Liver (tissue), 9 donors: ENCODE results near the gene NUP214. TPM values are rescaled to one million over a fixed set of nuclear protein-coding genes. Genes with fewer than 3 reads are reported as not detected.

ENCODE experiments used
- DNase-seq: peaks from one replicate; pipeline ENCODE4 v3.0.0-alpha.2; 2017; ENCODE audit warnings: low spot score
- H3K27ac ChIP-seq, 2 donors: one replicate each; pipeline ENCODE4 v1.7.0; 2013; ENCODE audit warnings: inconsistent platforms in 2 of 2, low read length in 2 of 2, control low read depth in 1 of 2, low read depth in 1 of 2, mild to moderate bottlenecking in 1 of 2
- H3K27me3 ChIP-seq, 4 donors: one replicate each; pipeline versions ENCODE4 v1.6.1 to v1.7.0; 2013; ENCODE audit warnings: low read length in 3 of 4, inconsistent platforms in 1 of 4, mild to moderate bottlenecking in 1 of 4, moderate library complexity in 1 of 4; ENCODE audit not compliant: control insufficient read depth in 4 of 4, insufficient read depth in 4 of 4
- H3K36me3 ChIP-seq, 4 donors: one replicate each; pipeline versions ENCODE4 v1.6.1 to v1.7.0; 2013; ENCODE audit warnings: low read length in 3 of 4, mild to moderate bottlenecking in 3 of 4, low read depth in 1 of 4, moderate library complexity in 1 of 4; ENCODE audit not compliant: control insufficient read depth in 4 of 4, insufficient read depth in 3 of 4
- H3K4me1 ChIP-seq, 4 donors: one replicate each; pipeline versions ENCODE4 v1.6.1 to v1.7.0; 2013; ENCODE audit warnings: low read length in 3 of 4, mild to moderate bottlenecking in 3 of 4, moderate library complexity in 1 of 4; ENCODE audit not compliant: control insufficient read depth in 4 of 4, insufficient read depth in 4 of 4
- H3K4me3 ChIP-seq, 3 donors: one replicate each; pipeline versions ENCODE4 v1.6.1 to v1.7.0; 2013; ENCODE audit warnings: low read length in 3 of 3, control low read depth in 1 of 3, low read depth in 1 of 3, mild to moderate bottlenecking in 1 of 3
- H3K9ac ChIP-seq, 2 donors: one replicate each; pipeline ENCODE4 v1.7.0; 2013; ENCODE audit warnings: low read length in 2 of 2, mild to moderate bottlenecking in 2 of 2, moderate library complexity in 2 of 2, control low read depth in 1 of 2, low read depth in 1 of 2
- H3K9me3 ChIP-seq, 4 donors: one replicate each; pipeline versions ENCODE4 v1.6.1 to v1.7.0; 2013; ENCODE audit warnings: low read length in 3 of 4; ENCODE audit not compliant: control insufficient read depth in 4 of 4
- EGR1 ChIP-seq, 2 donors: IDR thresholded peaks; 2 replicates each; pipeline ENCODE4 v1.6.1; 2016 to 2018; ENCODE audit warnings: antibody characterized with exemption in 2 of 2, low read depth in 2 of 2
- FOXA1 ChIP-seq: IDR thresholded peaks from 2 replicates; pipeline ENCODE4 v1.6.1; 2016; ENCODE audit warnings: antibody characterized with exemption
- FOXA2 ChIP-seq: IDR thresholded peaks from 2 replicates; pipeline ENCODE4 v1.6.1; 2016; ENCODE audit warnings: antibody characterized with exemption
- GABPA ChIP-seq, 2 donors: IDR thresholded peaks in 1 of 2; conservative IDR thresholded peaks in 1 of 2; 2 replicates each; pipeline ENCODE4 v1.6.1; 2016; ENCODE audit warnings: antibody characterized with exemption in 2 of 2, mild to moderate bottlenecking in 1 of 2, moderate library complexity in 1 of 2
- HNF4A ChIP-seq, 2 donors: conservative IDR thresholded peaks; 2 replicates each; pipeline ENCODE4 v1.6.1; 2016; ENCODE audit warnings: antibody characterized with exemption in 2 of 2, mild to moderate bottlenecking in 2 of 2
- HNF4G ChIP-seq: IDR thresholded peaks from 2 replicates; pipeline ENCODE4 v1.6.1; 2016; ENCODE audit warnings: antibody characterized with exemption
- JUND ChIP-seq, 2 donors: IDR thresholded peaks; 2 replicates each; pipeline ENCODE4 v1.6.1; 2016; ENCODE audit warnings: antibody characterized with exemption in 2 of 2
- MAX ChIP-seq: IDR thresholded peaks from 2 replicates; pipeline ENCODE4 v1.6.1; 2016; ENCODE audit warnings: antibody characterized with exemption
- NR2F2 ChIP-seq: IDR thresholded peaks from 2 replicates; pipeline ENCODE4 v1.6.1; 2016; ENCODE audit warnings: antibody characterized with exemption
- RAD21 ChIP-seq, 2 donors: IDR thresholded peaks; 2 replicates each; pipeline ENCODE4 v1.6.1; 2016; ENCODE audit warnings: antibody characterized with exemption in 2 of 2, mild to moderate bottlenecking in 2 of 2
- RXRA ChIP-seq, 2 donors: IDR thresholded peaks; 2 replicates each; pipeline ENCODE4 v1.6.1; 2017 to 2018; ENCODE audit warnings: antibody characterized with exemption in 2 of 2, mild to moderate bottlenecking in 1 of 2
- SP1 ChIP-seq: IDR thresholded peaks from 2 replicates; pipeline ENCODE4 v1.6.1; 2018; ENCODE audit warnings: antibody characterized with exemption, mild to moderate bottlenecking
- TAF1 ChIP-seq: conservative IDR thresholded peaks from 2 replicates; pipeline ENCODE4 v1.6.1; 2016; ENCODE audit warnings: antibody characterized with exemption, mild to moderate bottlenecking
- YY1 ChIP-seq: IDR thresholded peaks from 2 replicates; pipeline ENCODE4 v1.6.1; 2016; ENCODE audit warnings: antibody characterized with exemption, mild to moderate bottlenecking
- ZBTB33 ChIP-seq: IDR thresholded peaks from 2 replicates; pipeline ENCODE4 v1.6.1; 2016; ENCODE audit warnings: antibody characterized with exemption
- WGBS: extraction: QIAGEN DNeasy Blood & Tissue Kit; methylation state at CpG from one replicate; pipeline ENCODE4 v1.1.7; 2013; 5-methylcytosine and 5-hydroxymethylcytosine counted together
- polyA plus RNA-seq, 2 donors: library from polyadenylated mRNA; stranded (reverse) in 1 of 2; unstranded in 1 of 2; fragments of 200-250 nt in 1 of 2; fragments of >200 nt in 1 of 2; fragmentation: Nextera tagmentation in 1 of 2; extraction: Ambion mirVana in 1 of 2; gene quantifications; one replicate each; pipeline versions ENCODE4 v1.2.1 to v1.2.3, GENCODE V29; 2013 to 2015
- total RNA-seq, 2 donors: library from RNA; depleted of rRNA; stranded (reverse); fragments of >200 nt; gene quantifications; one replicate each; pipeline ENCODE4 v1.2.3, GENCODE V29; 2014
- TF ChIP-seq, protein P1 (sequence below): IDR thresholded peaks from 2 replicates; pipeline ENCODE4 v1.6.1; 2016; ENCODE audit warnings: antibody characterized with exemption, mild to moderate bottlenecking
- TF ChIP-seq, protein P2 (sequence below): fragments of 150-350 bp; IDR thresholded peaks from 2 replicates; pipeline ENCODE4 v1.5.1; 2017; ENCODE audit warnings: improper control_type of control experiment, low read depth, low read length; ENCODE audit not compliant: missing input control
- TF ChIP-seq, protein P3 (sequence below): IDR thresholded peaks from 2 replicates; pipeline ENCODE4 v1.6.1; 2016; ENCODE audit warnings: antibody characterized with exemption
- donor health status: healthy.
- donor health status: healthy.
- donor health status: healthy.
- donor health status: healthy.
- donor health status: healthy.

NUP214 gene
- total and polyA plus RNA-seq, 4 donors = 8.8 to 19.5 (median 16.5) TPM

DNA sequence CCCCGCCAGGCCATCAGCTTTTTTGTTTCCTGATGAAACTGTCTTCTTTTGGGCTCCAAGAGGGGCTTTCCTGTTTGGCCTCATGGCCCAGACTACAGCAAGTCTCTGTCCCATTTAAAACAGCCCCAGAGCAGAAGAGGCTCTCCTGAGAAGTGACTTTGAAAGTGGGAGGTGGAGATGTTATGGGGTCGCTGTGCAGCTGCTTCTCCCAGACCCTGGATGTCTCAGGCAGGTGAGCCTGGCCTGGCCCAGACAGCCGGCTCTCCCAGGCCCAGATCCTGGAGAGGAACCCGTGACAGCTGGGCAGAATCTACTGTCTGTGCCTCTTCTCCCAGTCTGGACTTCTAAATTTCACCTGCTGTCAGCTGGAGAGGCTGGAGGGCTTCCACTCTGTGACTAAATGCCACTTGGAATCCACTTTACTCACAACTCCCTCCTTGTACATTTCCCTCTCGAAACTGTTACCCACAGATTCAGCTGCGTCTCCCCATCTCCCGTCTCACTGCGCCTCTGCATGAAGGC, 130.4 kb downstream of the NUP214 start:
- H3K9me3 ChIP-seq = no peaks in the 10 kb centered on the region
- 73% methylated on average over 8 of the region's 8 CpGs for WGBS
- TF ChIP-seq ZBTB33 (no peak), SP1 (no peak), HNF4G (no peak), MAX (no peak), TAF1 (no peak), RAD21 (IDR thresholded peaks at IDR 0.05) (no peak), GABPA (IDR thresholded peaks at IDR 0.05 in 1 of 2, conservative IDR thresholded peaks at IDR 0.05 in 1 of 2) (no peak), YY1 (no peak), RXRA (IDR thresholded peaks at IDR 0.05) (no peak), NR2F2 (no peak), FOXA2 (no peak), HNF4A (conservative IDR thresholded peaks at IDR 0.05) (no peak), FOXA1 (no peak), EGR1 (IDR thresholded peaks at IDR 0.05; ENCODE audit: low read depth in 2 of 2) (no peak), JUND (IDR thresholded peaks at IDR 0.05) (no peak)
- TF ChIP-seq, protein P1, sequence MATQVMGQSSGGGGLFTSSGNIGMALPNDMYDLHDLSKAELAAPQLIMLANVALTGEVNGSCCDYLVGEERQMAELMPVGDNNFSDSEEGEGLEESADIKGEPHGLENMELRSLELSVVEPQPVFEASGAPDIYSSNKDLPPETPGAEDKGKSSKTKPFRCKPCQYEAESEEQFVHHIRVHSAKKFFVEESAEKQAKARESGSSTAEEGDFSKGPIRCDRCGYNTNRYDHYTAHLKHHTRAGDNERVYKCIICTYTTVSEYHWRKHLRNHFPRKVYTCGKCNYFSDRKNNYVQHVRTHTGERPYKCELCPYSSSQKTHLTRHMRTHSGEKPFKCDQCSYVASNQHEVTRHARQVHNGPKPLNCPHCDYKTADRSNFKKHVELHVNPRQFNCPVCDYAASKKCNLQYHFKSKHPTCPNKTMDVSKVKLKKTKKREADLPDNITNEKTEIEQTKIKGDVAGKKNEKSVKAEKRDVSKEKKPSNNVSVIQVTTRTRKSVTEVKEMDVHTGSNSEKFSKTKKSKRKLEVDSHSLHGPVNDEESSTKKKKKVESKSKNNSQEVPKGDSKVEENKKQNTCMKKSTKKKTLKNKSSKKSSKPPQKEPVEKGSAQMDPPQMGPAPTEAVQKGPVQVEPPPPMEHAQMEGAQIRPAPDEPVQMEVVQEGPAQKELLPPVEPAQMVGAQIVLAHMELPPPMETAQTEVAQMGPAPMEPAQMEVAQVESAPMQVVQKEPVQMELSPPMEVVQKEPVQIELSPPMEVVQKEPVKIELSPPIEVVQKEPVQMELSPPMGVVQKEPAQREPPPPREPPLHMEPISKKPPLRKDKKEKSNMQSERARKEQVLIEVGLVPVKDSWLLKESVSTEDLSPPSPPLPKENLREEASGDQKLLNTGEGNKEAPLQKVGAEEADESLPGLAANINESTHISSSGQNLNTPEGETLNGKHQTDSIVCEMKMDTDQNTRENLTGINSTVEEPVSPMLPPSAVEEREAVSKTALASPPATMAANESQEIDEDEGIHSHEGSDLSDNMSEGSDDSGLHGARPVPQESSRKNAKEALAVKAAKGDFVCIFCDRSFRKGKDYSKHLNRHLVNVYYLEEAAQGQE = no peak
- TF ChIP-seq, protein P2, sequence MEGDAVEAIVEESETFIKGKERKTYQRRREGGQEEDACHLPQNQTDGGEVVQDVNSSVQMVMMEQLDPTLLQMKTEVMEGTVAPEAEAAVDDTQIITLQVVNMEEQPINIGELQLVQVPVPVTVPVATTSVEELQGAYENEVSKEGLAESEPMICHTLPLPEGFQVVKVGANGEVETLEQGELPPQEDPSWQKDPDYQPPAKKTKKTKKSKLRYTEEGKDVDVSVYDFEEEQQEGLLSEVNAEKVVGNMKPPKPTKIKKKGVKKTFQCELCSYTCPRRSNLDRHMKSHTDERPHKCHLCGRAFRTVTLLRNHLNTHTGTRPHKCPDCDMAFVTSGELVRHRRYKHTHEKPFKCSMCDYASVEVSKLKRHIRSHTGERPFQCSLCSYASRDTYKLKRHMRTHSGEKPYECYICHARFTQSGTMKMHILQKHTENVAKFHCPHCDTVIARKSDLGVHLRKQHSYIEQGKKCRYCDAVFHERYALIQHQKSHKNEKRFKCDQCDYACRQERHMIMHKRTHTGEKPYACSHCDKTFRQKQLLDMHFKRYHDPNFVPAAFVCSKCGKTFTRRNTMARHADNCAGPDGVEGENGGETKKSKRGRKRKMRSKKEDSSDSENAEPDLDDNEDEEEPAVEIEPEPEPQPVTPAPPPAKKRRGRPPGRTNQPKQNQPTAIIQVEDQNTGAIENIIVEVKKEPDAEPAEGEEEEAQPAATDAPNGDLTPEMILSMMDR = no peak
- TF ChIP-seq, protein P3, sequence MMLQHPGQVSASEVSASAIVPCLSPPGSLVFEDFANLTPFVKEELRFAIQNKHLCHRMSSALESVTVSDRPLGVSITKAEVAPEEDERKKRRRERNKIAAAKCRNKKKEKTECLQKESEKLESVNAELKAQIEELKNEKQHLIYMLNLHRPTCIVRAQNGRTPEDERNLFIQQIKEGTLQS = no peak
- H3K4me1 ChIP-seq = peaks cover 0 to 7% (median 2%) of the 10 kb centered on the region in 4 donors
- H3K4me3 ChIP-seq = no peak overlapping the region
- peak overlapping the region; percentile 70 to 71 for H3K27ac ChIP-seq
- peak overlapping the region in 1 of 2 donors; percentile 42 for H3K9ac ChIP-seq
- DNase-seq = no peak
- H3K36me3 ChIP-seq = peaks cover 0 to 2% (median 0%) of the 10 kb centered on the region in 4 donors
- H3K27me3 ChIP-seq = no peaks in the 10 kb centered on the region
